Stimulated activated CD4-positive, alpha-beta T cell treated with anti-CD3 and anti-CD28 coated beads, TNF-alpha, amount 100 ng/mL, for 1 hour (primary cell): Measurements from ENCODE around the gene KDM2A.
"Not testable (repeated sequence)": the region's sequence is repeated elsewhere in the genome, so short reads cannot be mapped to it uniquely, and the experiment has no call there.

Experiments
- DNase-seq, 3 donors: peaks; one replicate each; pipeline ENCODE4 v3.0.0-alpha.2; 2020; ENCODE audit warnings: low read depth in 3 of 3, low spot score in 1 of 3

Gene KDM2A

DNA sequence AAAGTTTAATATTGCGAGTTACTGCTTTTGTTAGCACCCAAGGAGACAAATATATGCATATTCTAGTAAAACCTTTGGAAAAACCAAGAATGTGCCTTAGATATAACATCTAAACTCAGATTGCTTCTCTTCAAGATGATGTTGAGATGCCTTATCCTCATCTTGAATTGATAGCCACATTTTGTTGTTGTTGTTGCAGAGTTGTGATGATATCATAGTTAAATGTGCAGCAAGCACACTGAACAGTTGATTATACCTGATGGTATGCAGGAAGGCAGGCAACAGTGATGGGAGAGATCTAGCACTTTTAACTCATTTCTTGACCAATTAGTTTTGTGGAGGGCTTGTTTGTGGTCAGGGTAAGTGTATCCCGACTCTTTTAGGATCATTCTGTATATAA is 48.0 kb downstream of the KDM2A start:
- no peak for DNase-seq

DNA sequence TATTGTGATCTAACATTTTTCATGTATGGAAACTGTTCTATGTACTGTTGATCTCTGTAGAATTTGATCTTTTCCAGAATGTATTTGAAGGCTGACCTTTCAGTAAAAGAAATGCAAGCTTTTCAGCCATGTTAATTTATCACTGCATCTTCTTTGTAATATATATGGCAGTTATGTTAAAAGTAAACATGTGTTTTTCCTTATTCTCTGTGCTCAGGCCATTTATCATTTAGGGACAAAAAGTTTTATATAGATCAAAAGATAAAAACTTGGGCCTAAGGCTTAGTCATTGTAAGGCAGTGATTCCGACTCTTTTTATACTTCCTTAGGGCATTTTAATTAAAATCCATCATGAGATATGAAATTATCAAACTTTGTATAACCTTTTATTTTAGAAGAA is 48.7 kb downstream of the KDM2A start:
- no peak for DNase-seq

DNA sequence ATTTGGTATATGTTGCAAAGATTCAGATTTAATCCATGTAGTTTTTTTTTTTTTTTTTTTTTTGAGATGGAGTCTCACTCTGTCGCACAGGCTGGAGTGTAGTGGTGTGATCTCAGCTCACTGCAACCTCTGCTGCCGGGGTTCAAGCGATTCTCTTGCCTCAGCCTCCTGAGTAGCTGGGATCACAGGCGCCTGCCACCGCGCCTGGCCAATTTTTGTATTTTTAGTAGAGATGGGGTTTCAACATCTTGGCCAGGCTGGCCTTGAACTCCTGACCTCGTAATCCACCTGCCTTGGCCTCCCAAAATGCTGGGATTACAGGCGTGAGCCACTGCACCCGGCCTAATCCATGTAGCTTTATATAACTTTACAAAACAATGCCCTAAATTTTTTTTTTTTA is 49.8 kb downstream of the KDM2A start:
- DNase-seq = not testable (repeated sequence)

DNA sequence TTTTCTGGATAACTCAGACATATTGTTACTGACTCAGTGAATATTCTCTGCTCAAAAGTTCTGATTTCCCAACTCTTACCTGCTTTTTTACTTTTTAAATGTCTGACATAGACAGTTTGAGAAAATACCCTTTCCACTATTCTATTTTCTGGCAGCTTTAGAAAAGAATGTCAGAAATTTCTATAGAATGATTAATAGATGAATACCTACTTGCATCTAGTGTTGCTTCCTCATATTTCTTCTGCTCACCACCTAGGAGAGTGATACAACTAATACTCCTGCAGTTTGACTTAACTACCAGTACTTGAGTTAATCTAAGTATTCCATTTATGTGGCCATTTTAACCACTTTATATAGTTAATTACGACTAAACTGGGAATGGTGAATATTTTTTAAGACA is 55.2 kb downstream of the KDM2A start:
- DNase-seq = no peak

DNA sequence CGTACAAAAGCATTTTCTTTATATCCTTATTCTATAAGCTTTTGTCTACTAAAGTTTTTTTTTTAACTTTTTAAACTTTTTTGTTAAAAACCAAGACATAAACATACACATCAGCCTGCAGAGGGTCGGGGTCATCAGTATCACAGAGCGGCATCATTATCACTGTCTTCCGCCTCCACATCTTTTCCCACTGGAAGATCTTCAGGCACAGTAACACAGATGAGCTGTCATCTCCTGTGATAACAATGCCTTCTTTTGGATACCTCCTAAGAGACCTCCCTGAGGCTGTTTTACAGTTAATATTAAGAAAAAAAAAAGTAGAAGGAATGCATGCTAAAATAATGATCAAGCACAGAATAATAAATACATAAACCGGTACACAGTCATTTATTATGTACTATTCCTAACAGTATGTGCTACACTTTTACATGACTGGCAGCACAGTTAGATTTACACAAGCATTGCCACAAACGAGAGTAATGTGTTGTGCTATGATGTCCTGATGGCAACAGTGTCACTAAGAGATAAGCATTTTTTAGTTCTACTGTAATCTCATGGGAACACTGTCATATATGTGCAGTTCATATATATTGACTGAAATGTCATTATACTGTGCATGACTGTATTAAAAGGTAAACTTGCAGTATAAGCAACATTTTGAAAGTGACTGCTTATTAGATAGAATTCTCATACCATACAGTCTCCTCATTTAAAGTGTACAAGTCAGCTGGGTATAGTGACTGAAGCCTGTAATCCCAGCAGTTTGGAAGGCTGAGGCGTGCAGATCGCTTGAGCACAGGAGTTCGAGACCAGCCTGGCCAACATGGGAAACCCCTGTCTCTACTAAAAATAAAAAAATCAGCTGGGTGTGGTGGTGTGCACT is 58.6 kb downstream of the KDM2A start:
- no peak for DNase-seq

DNA sequence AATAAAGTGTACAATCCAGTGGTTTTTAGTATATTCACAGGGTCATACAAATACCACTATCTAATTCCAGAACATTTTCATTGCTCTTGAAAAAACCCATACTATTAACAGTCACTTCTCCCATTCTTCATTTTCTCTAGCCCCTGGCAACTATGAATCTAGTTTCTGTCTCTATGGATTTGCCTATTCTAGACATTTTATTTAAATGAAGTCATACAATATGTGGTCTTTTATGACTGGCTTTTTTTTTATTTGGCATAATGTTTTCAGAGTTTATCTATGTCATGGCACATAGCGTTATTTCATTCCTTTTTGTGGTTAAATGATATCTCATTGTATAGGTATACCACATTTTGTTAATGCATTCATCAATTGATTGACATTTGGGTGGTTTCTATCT is 59.4 kb downstream of the KDM2A start:
- DNase-seq = no peak

DNA sequence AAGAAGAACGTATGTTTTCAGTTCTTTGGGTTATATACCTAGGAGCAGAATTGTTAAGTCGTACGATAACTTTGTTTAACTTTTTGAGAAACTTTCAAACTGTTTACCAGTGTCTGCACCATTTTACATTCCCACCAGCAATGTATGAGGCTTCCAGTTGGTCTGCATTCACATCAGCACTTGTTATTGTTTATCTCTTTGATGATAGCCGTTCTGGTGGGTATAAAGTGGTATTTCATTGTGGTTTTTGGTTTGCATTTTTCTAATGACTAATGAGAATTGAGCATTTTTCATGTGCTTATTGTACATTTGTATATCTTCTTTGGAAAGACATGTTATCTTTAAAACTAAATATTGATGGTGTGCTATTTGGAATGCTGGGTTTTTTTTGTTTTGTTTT is 59.8 kb downstream of the KDM2A start:
- no peak for DNase-seq

DNA sequence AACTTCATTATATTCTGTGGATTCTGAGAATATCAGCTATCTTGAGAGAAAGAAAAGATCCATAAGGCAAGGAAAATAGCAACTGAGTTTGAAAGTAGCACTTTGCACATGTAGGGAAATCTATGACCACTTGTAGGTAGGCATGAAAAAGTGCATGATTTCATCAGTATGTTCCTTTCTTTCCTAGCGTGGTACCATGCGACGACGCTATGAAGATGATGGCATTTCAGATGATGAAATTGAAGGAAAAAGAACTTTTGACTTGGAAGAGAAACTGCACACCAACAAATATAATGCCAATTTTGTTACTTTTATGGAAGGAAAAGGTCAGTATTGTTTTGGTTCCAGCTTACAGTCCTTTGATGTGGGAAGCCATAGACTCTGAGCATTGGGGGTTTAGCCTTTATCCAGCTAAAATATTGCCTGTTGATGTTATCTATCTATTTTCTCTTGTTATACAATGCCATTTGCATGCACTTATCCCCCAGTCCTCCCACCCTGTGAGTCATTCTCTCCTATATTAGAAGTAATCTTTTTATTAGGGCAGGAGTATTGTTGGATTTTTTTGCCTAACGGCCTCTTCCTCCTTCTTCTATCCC is 60.9 kb downstream of the KDM2A start:
- no peak for DNase-seq

DNA sequence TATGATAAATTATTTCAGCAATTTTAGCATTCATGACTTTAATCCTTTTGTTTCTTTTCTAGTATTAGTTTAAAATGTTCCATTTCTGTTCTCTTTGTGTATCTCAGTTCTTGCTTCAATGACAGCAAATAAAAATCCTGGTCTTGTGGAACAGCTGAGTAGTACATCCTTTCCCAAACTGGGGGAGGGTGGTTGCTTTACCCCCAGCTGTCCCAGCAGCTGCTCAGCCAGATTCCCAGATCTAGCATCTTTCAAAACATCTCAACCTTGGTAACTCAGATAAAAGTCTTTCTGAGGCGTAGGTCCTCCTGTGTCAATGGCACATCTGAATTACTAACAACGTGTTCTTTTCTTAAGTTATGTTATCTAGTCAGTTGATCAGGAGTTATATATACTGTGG is 75.0 kb downstream of the KDM2A start:
- DNase-seq = no peak

DNA sequence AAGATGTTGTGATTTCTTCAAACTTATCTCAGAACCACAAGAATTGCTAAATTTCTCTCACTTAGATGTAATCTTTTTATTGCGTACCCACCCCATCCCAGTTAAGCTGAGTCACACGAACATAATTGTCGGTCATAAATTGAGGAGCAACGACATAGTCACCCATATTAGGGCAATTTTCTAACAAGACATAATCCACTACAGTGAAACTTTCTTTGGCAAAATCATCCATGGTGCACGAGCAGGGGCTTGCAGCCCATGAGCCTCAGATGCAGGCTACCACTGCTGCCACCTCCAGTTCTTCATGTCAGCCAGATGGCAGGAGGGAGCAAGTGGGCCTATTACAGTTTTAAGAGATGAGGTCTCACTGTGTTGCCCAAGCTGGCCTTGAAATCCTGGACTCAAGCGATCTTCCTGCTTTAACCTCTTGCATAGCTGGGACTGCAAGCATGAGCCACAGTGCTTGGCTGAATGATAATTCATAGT is 77.0 kb downstream of the KDM2A start:
- DNase-seq = no peak

DNA sequence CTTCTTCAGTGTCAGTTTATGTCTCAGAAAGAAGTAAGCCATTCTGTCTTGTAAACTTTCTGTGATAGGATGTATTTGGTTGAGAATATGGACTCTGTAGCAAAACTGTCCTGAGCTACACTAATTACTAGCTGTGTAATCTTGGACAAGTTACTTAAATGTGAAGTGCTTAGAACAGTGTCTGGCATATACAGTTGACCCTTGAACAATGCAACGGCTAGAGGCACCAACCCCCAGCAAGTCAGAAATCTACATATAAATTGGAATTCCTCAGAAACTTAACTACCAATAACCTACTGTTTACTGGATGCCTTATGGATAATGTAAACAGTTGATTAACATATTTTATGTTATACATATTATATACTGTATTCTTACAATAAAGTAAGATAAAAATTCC is 78.5 kb downstream of the KDM2A start:
- DNase-seq = no peak

DNA sequence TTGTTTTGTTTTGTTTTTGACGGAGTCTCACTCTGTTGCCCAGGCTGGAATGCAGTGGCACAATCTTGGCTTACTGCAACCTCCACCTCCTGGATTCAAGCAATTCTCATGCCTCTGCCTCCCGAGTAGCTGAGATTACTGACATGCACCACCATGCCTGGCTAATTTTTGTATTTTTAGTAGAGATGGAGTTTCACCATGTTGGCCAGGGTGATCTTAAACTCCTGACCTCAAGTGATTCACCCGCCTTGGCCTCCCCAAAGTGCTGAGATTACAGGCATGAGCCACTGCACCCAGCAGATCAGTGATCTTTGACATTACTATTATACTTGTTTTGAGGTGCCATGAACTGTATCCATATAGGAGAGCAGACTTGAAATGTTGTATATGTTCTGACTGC is 79.7 kb downstream of the KDM2A start:
- not testable (repeated sequence) for DNase-seq

DNA sequence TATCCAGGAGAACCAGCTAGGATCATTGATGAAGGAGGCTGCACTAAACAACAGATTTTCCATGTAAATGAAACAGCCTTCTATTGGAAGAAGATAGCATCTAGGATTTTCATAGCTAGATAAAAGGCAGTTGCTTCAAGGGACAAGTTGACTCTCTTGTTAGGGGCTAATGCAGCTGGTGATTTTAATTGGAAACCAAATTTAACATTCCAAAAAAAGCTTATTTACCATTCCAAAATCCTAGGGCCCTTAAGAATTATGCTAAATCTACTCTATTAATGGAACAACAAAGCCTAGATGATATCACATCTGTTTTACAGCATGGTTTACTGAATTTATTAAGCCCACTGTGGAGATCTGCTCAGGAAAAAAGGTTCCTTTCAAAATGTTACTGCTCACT is 80.7 kb downstream of the KDM2A start:
- DNase-seq = no peak

DNA sequence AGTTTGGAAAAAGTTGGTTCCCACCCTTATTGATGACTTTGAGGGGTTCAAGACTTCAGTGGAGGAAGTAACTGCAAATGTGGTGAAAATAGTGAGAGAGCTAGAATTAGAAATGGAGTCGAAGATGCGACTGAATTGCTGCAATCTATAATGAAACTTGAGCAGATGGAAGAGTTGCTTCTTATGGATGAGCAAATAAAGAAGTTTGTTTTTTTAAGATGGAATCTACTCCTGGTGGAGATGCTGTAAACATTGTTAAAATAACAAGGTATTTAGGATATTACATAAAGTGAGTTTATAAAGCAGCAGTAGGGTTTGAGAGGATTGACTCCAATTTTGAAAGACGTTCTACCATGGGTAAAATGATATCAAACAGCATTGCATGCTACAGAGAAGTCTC is 83.0 kb downstream of the KDM2A start:
- DNase-seq = no peak

DNA sequence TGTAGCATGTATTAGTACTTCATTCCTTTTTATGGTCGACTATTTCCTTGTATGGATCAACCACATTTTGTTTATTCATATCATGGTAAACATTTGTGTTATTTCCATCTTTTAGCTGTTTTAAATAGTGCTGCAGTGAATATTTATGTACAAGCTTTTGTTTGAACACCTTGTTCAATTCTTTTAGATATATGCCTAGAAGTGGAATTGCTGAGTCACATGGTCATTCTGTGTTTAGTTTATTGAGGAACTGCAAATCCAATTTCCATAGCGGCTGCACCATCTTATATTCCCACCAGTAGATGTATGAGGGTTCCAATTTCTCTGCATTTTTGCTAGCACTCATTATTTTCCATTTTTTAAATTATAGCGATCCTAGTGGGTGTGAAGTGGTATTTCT is 85.8 kb downstream of the KDM2A start:
- no peak for DNase-seq

DNA sequence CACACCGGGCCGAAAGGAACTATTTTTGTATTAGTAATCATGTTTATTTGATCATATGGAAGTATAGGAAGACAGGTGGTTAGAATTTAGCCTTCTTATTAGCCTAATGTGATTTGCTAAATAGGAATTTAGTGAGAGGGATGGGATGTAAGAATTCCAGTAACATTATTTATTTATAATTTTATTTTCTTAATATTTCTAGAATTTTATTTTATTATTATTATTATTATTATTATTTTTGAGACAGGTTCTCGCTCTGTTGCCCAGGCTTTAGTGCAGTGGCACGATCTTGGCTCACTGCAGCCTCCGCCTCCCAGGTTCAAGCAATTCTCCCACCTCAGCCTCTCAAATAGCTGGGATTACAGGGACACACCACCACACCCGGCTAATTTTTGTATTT is 90.2 kb downstream of the KDM2A start:
- not testable (repeated sequence) for DNase-seq

DNA sequence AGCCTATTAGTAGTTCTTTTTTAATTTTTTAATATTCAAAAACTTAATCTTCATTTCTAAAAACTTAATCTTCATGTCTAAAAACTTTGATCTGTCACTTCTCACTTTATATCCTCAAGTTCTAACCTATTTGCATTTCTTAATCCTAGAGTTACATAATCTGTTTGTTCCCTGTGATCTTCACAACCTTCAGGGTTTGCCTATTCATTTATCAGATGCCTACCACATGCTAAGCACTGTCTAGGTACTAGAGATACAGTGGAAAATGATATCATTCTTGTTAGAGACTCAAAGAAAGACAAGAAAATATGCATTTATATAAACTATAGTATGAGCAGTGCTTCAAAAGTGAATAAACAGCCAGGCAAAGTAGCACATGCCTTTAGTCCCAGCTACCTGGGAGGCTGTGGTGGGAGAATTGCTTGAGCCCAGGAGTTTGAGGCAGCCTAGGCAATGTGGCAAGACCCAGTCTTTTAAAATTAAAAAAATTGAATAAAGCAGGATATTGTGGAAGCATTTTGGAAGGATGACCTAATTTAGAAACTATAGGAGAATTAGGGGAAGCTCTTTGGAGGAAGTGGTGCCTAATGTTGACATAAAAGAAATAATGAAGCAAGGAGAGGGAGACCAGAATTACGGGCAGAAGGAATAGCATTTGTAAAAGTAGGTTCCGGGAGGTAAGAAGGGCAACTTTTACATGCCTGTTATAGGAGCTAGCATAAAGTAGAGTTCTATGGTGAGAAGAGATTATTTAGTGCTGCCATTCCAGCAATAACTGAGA is 92.8 kb downstream of the KDM2A start:
- no peak for DNase-seq

DNA sequence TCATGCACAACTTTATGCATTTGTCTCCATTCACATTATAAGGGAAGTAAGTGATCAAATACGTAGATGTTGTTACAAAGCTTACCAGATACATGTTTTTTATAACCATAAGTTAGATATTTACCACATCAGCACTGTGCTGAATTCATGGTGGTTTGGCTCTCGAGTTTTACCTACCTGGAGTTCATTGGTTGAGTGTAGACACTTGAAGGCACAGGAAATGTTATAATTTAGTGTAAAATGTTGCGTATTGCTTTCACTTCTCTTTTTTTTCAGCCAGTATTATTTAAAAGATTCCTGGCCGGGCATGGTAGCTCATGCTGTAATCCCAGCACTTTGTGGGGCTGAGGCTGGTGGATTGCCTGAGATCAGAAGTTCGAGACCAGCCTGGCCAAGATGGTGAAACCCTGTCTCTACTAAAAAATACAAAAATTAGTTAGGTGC is 94.1 kb downstream of the KDM2A start:
- no peak for DNase-seq

DNA sequence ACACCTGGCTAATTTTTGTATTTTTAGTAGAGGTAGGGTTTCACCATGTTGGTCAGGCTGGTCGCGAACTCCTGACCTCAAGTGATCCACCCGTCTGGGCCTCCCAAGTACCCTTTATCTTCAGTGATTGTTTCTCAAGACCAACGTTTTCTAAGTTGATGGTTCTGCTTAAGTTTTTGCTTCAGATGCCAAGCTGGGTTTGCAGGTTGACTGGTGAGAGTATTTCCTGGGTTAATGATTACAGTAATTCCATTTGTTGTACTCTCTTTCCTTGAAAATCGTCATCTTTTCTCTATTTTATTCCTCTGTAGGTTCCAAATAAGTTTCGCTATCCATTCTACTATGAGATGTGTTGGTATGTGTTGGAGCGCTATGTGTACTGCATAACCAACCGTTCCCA is 108.7 kb downstream of the KDM2A start:
- DNase-seq = no peak

DNA sequence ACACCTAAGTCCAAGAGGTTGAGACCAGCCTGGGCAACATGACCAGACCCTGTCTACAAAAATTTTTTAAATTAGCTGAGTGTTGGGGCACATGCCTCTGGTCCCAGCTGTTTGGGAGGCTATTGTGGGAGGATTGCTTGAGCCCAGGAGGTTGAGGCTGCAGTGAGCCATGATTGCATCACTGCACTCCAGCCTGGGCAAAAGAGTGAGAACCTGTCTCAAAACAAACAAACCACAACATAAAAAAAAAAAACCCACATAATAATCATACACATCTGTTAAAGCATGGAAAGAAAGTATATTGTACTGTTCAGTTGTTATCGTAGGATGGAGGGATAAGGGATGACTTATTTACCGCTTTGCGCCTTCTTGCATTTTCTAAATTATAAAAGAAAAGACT is 111.3 kb downstream of the KDM2A start:
- DNase-seq = no peak

DNA sequence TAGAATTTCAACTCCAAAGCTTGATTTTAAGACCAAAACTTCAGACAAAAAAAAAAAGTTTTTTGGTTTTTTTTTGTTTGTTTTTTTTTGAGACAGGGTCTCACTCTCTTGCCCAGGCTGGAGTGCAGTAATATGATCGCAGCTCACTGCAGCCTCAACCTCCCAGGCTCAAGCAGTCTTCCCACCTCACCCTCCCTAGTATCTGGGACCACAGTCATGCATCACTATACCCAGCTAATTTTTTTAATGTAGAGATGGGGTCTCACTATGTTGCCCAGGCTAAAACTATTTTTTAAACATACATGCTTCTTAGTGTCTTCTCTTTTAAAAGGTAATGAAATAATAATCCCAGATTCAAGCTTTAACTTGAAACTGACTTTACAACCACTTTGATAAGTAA is 111.8 kb downstream of the KDM2A start:
- DNase-seq = no peak
